SU-DHL-6 (cell line): ENCODE results near the gene SORBS2.

Source experiments
- H2AFZ ChIP-seq: fragments of 200-600 bp; sonication (generic); 2 replicates; pipeline ENCODE4 v1.6.1; 2014; ENCODE audit warnings: low read depth, mild to moderate bottlenecking, moderate library complexity, mixed read lengths, antibody characterized with exemption, low read length; ENCODE audit not compliant: severe bottlenecking
- H3F3A ChIP-seq: fragments of 200-600 bp; shearing (Covaris generic); 2 replicates; pipeline ENCODE4 v1.6.0; 2016; ENCODE audit warnings: antibody characterized with exemption, mild to moderate bottlenecking; ENCODE audit not compliant: insufficient read depth
- H3K27ac ChIP-seq: fragments of 200-600 bp; sonication (generic); 2 replicates; pipeline ENCODE4 v1.5.1; 2016; ENCODE audit warnings: low read depth, mild to moderate bottlenecking, low read length, moderate library complexity, mixed read lengths
- H3K27me3 ChIP-seq: fragments of 200-600 bp; sonication (generic), shearing (Covaris generic); 2 replicates; pipeline ENCODE4 v1.6.0; 2014; ENCODE audit warnings: mild to moderate bottlenecking, low read length
- H3K36me3 ChIP-seq: fragments of 200-600 bp; sonication (generic); 2 replicates; pipeline ENCODE4 v1.6.1; 2014; ENCODE audit warnings: mild to moderate bottlenecking, low read length, mixed read lengths
- H3K4me2 ChIP-seq: fragments of 300-600, 200-600 bp; shearing (Covaris generic), sonication (generic); 2 replicates; pipeline ENCODE4 v1.6.0; 2014; ENCODE audit warnings: low read length, low read depth, mild to moderate bottlenecking; ENCODE audit not compliant: poor library complexity, severe bottlenecking
- H3K4me3 ChIP-seq: fragments of 200-600 bp; sonication (generic); 2 replicates; pipeline ENCODE4 v1.5.1; 2014; ENCODE audit warnings: antibody characterized with exemption, low read length, mild to moderate bottlenecking, mixed read lengths; ENCODE audit not compliant: insufficient read depth, poor library complexity, severe bottlenecking
- H3K79me2 ChIP-seq: fragments of 200-600 bp; sonication (generic); 2 replicates; pipeline ENCODE4 v1.6.1; 2014; ENCODE audit warnings: mild to moderate bottlenecking, low read length, moderate library complexity; ENCODE audit not compliant: insufficient read depth
- H3K9ac ChIP-seq: fragments of 200-600 bp; sonication (generic); 2 replicates; pipeline ENCODE4 v1.7.0; 2014; ENCODE audit warnings: mild to moderate bottlenecking, low read length
- H3K9me2 ChIP-seq: fragments of 200-600 bp; sonication (generic); replicated peaks from 2 replicates; pipeline ENCODE4 v1.6.1; 2014; ENCODE audit warnings: low read length; ENCODE audit not compliant: insufficient read depth
- H3K9me3 ChIP-seq: fragments of 200-600 bp; sonication (generic); 2 replicates; pipeline ENCODE4 v1.6.1; 2014; ENCODE audit warnings: low read length, mixed read lengths; ENCODE audit not compliant: insufficient read depth
- H4K20me1 ChIP-seq: fragments of 200-600 bp; sonication (generic); 2 replicates; pipeline ENCODE4 v1.6.1; 2014; ENCODE audit warnings: low read depth, mild to moderate bottlenecking, antibody characterized with exemption, low read length, moderate library complexity, mixed read lengths
- EZH2phosphoT487 ChIP-seq: fragments of 200-600 bp; sonication (generic), shearing (Covaris generic); conservative IDR thresholded peaks from 2 replicates; pipeline ENCODE4 v1.6.1; 2018; ENCODE audit warnings: mild to moderate bottlenecking, antibody characterized with exemption, low read length, moderate library complexity, mixed read lengths
- TF ChIP-seq, protein P1 (sequence below): fragments of 200-600 bp; sonication (generic); IDR thresholded peaks from one replicate; pipeline ENCODE4 v1.5.1; 2017; ENCODE audit warnings: antibody characterized with exemption, mild to moderate bottlenecking, low read length, moderate library complexity; ENCODE audit not compliant: insufficient read depth, poor library complexity, severe bottlenecking

SORBS2 gene

DNA sequence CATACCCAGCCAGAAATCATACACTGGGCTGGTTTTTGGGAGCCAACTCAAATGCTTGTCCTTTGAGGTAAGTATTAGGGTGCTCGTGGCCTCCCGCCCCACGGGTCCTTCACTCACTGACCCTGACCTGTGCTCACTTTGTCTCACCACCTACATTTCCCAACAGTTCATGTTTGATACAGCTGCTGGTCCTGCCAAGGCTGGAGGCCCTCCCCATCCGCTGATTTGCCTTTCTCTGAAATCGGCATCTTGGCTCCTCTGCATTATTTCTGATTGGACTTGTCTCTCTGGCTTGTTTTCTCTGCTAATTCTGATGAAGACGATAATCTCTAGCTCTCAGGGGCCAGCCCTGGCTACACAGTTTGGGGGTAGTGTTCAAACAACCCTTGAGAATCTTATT is 70.2 kb downstream of the SORBS2 start:
- Histone ChIP-seq H3K4me2 (no peak overlapping the region), H3K36me3 (no peaks in the 10 kb centered on the region), H3K79me2 (no peaks in the 10 kb centered on the region), H2AFZ (no peak overlapping the region), H3K27me3 (no peaks in the 10 kb centered on the region), H4K20me1 (no peaks in the 10 kb centered on the region), H3K9me2 (no peaks in the 10 kb centered on the region), H3K9ac (no peak overlapping the region), H3K9me3 (no peaks in the 10 kb centered on the region), H3K27ac (no peak overlapping the region), H3K4me3 (no peak overlapping the region), H3F3A (no peaks in the 10 kb centered on the region)
- no peak for TF ChIP-seq EZH2phosphoT487
- TF ChIP-seq, protein P1, sequence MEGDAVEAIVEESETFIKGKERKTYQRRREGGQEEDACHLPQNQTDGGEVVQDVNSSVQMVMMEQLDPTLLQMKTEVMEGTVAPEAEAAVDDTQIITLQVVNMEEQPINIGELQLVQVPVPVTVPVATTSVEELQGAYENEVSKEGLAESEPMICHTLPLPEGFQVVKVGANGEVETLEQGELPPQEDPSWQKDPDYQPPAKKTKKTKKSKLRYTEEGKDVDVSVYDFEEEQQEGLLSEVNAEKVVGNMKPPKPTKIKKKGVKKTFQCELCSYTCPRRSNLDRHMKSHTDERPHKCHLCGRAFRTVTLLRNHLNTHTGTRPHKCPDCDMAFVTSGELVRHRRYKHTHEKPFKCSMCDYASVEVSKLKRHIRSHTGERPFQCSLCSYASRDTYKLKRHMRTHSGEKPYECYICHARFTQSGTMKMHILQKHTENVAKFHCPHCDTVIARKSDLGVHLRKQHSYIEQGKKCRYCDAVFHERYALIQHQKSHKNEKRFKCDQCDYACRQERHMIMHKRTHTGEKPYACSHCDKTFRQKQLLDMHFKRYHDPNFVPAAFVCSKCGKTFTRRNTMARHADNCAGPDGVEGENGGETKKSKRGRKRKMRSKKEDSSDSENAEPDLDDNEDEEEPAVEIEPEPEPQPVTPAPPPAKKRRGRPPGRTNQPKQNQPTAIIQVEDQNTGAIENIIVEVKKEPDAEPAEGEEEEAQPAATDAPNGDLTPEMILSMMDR, result no peak

- Histone ChIP-seq H3K4me2 (no peak overlapping the region), H3K27ac (no peak overlapping the region), H3K9ac (no peak overlapping the region), H3K9me3 (no peaks in the 10 kb centered on the region), H2AFZ (no peak overlapping the region), H3F3A (no peaks in the 10 kb centered on the region), H3K27me3 (no peaks in the 10 kb centered on the region), H3K79me2 (no peaks in the 10 kb centered on the region), H3K4me3 (no peak overlapping the region), H3K36me3 (no peaks in the 10 kb centered on the region), H4K20me1 (no peaks in the 10 kb centered on the region), H3K9me2 (no peaks in the 10 kb centered on the region)
- TF ChIP-seq, protein P1, result no peak
- TF ChIP-seq EZH2phosphoT487, result no peak
Observed at GRCh38 chr4:185740471-185740873, 71.5 kb downstream of the SORBS2 start.

GRCh38 chr4:185738820-185739219 is 73.2 kb downstream of the SORBS2 start:
- H3K9me2 ChIP-seq, result no peaks in the 10 kb centered on the region
- TF ChIP-seq EZH2phosphoT487, result no peak
- TF ChIP-seq, protein P1, result no peak
- no peaks in the 10 kb centered on the region for H3F3A ChIP-seq
- H3K27me3 ChIP-seq, result no peaks in the 10 kb centered on the region
- H3K4me3 ChIP-seq, result no peak overlapping the region
- no peaks in the 10 kb centered on the region for H4K20me1 ChIP-seq
- H2AFZ ChIP-seq, result no peak overlapping the region
- no peaks in the 10 kb centered on the region for H3K79me2 ChIP-seq
- H3K27ac ChIP-seq, result no peak overlapping the region
- H3K9ac ChIP-seq, result no peak overlapping the region
- H3K4me2 ChIP-seq, result no peak overlapping the region
- no peaks in the 10 kb centered on the region for H3K36me3 ChIP-seq
- H3K9me3 ChIP-seq, result no peaks in the 10 kb centered on the region

DNA sequence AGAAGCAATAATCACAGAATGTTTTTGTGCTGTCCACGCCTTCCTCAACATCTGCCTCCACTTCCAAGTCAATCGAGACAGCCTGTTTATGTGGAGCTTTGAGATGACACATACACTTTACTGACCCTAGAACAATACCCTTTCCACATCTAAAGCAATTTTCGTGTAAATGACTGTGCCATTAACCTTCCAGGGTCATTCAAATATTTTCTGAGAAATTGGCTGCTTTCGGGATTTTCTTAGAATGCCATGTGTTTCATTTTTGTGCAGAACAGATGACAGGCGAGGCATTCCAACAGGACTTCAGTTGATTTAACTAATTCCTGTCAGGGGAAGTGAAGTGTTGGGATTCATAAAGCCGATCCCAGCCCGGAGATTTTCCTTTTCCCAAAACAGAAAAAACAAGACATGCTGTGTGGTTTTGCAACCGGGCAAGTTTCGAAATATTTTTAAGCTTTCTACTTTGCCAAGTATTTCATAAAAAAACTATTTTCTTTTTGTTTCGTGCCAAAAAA is 73.9 kb downstream of the SORBS2 start:
- no peak overlapping the region for H3K9ac ChIP-seq
- H3K36me3 ChIP-seq, result no peaks in the 10 kb centered on the region
- no peak for TF ChIP-seq EZH2phosphoT487
- TF ChIP-seq, protein P1, result no peak
- H3K27me3 ChIP-seq, result no peaks in the 10 kb centered on the region
- H3K9me3 ChIP-seq, result no peaks in the 10 kb centered on the region
- no peaks in the 10 kb centered on the region for H3K79me2 ChIP-seq
- no peak overlapping the region for H3K4me3 ChIP-seq
- no peaks in the 10 kb centered on the region for H3K9me2 ChIP-seq
- H3F3A ChIP-seq, result no peaks in the 10 kb centered on the region
- H3K27ac ChIP-seq, result no peak overlapping the region
- H2AFZ ChIP-seq, result no peak overlapping the region
- no peaks in the 10 kb centered on the region for H4K20me1 ChIP-seq
- H3K4me2 ChIP-seq, result no peak overlapping the region
